ENCODE results near the gene TNXB. TPM values are rescaled to one million over a fixed set of nuclear protein-coding genes. Genes with fewer than 3 reads are reported as not detected.
A peak's percentile ranks its signal among the peaks of the same experiment; 100 is the strongest.

The TNXB gene, protein sequence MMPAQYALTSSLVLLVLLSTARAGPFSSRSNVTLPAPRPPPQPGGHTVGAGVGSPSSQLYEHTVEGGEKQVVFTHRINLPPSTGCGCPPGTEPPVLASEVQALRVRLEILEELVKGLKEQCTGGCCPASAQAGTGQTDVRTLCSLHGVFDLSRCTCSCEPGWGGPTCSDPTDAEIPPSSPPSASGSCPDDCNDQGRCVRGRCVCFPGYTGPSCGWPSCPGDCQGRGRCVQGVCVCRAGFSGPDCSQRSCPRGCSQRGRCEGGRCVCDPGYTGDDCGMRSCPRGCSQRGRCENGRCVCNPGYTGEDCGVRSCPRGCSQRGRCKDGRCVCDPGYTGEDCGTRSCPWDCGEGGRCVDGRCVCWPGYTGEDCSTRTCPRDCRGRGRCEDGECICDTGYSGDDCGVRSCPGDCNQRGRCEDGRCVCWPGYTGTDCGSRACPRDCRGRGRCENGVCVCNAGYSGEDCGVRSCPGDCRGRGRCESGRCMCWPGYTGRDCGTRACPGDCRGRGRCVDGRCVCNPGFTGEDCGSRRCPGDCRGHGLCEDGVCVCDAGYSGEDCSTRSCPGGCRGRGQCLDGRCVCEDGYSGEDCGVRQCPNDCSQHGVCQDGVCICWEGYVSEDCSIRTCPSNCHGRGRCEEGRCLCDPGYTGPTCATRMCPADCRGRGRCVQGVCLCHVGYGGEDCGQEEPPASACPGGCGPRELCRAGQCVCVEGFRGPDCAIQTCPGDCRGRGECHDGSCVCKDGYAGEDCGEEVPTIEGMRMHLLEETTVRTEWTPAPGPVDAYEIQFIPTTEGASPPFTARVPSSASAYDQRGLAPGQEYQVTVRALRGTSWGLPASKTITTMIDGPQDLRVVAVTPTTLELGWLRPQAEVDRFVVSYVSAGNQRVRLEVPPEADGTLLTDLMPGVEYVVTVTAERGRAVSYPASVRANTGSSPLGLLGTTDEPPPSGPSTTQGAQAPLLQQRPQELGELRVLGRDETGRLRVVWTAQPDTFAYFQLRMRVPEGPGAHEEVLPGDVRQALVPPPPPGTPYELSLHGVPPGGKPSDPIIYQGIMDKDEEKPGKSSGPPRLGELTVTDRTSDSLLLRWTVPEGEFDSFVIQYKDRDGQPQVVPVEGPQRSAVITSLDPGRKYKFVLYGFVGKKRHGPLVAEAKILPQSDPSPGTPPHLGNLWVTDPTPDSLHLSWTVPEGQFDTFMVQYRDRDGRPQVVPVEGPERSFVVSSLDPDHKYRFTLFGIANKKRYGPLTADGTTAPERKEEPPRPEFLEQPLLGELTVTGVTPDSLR (N-terminal part only)
- total RNA-seq (63.9 and 113 TPM in 2 replicates), polyA plus RNA-seq (8.1 and 13.0 TPM in 2 replicates), polyA minus RNA-seq (ENCODE audit: low replicate concordance) (82.4 and 99.8 TPM in 2 replicates)
- polyA plus RNA-seq (2012), result 32.3 and 46.1 TPM in 2 replicates

GRCh38 chr6:32109114-32109764, at the start of gene TNXB:
TSS of gene TNXB (minus strand) at chr6:32109338. CDS start at chr6:32098198, 11,140 bp downstream.
- H2AFZ ChIP-seq (ENCODE audit: low read length), result no peak within 1 kb of the TSS
- no peaks in the 10 kb centered on the region for H3K79me2 ChIP-seq (ENCODE audit: control insufficient read depth, insufficient read depth, low read length)
- peaks cover 7% of the 10 kb centered on the region for H3K27me3 ChIP-seq (ENCODE audit: control insufficient read depth, insufficient read depth, low read length)
- peaks cover 40% of the 10 kb centered on the region for H3K4me1 ChIP-seq (ENCODE audit: control insufficient read depth, extremely low read depth, insufficient read depth, low read length)
- peaks cover 2% of the 10 kb centered on the region for H3K36me3 ChIP-seq (ENCODE audit: control insufficient read depth, insufficient read depth, low read length)
- no peaks in the 10 kb centered on the region for H4K20me1 ChIP-seq (ENCODE audit: control insufficient read depth, extremely low read depth, insufficient read depth, low read length)
- peak within 1 kb of the TSS in 3 of 4 experiments; percentile 13 to 68 (median 56) for H3K4me3 ChIP-seq (replicated peaks in 1 of 4; ENCODE audit: control extremely low read depth in 1 of 4, insufficient read depth in 1 of 4, low read depth in 3 of 4, low read length in 4 of 4)
- H3K4me2 ChIP-seq (ENCODE audit: extremely low read depth, insufficient read depth, low read length), result peak within 1 kb of the TSS; percentile 91
- no peaks in the 10 kb centered on the region for H3K9me3 ChIP-seq (ENCODE audit: control insufficient read depth, insufficient read depth, low read depth, low read length)
- H3K9ac ChIP-seq (ENCODE audit: insufficient read depth, low read length), result peak within 1 kb of the TSS; percentile 51
- TF ChIP-seq EZH2 (IDR thresholded peaks at IDR 0.05; ENCODE audit: low read length, missing control alignments), result no peak
- TF ChIP-seq, protein P1, sequence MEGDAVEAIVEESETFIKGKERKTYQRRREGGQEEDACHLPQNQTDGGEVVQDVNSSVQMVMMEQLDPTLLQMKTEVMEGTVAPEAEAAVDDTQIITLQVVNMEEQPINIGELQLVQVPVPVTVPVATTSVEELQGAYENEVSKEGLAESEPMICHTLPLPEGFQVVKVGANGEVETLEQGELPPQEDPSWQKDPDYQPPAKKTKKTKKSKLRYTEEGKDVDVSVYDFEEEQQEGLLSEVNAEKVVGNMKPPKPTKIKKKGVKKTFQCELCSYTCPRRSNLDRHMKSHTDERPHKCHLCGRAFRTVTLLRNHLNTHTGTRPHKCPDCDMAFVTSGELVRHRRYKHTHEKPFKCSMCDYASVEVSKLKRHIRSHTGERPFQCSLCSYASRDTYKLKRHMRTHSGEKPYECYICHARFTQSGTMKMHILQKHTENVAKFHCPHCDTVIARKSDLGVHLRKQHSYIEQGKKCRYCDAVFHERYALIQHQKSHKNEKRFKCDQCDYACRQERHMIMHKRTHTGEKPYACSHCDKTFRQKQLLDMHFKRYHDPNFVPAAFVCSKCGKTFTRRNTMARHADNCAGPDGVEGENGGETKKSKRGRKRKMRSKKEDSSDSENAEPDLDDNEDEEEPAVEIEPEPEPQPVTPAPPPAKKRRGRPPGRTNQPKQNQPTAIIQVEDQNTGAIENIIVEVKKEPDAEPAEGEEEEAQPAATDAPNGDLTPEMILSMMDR (conservative IDR thresholded peaks at IDR 0.05 in 1 of 2, IDR thresholded peaks at IDR 0.05 in 1 of 2; ENCODE audit: low read depth in 1 of 2, low read length in 2 of 2), result no peak
- peak within 1 kb of the TSS; percentile 69 for H3K27ac ChIP-seq (ENCODE audit: insufficient read depth, low read length)
- DNase-seq (ENCODE audit: low read depth in 2 of 2), result no peak

GRCh38 chr6:32158052-32158451, 48.9 kb upstream of the TNXB start:
- Histone ChIP-seq H3K79me2 (ENCODE audit: control insufficient read depth, insufficient read depth, low read length) (peaks cover 15% of the 10 kb centered on the region), H3K4me3 (replicated peaks in 1 of 4; ENCODE audit: control extremely low read depth in 1 of 4, insufficient read depth in 1 of 4, low read depth in 3 of 4, low read length in 4 of 4) (no peak overlapping the region), H3K27me3 (ENCODE audit: control insufficient read depth, insufficient read depth, low read length) (no peaks in the 10 kb centered on the region), H4K20me1 (ENCODE audit: control insufficient read depth, extremely low read depth, insufficient read depth, low read length) (no peaks in the 10 kb centered on the region), H3K36me3 (ENCODE audit: control insufficient read depth, insufficient read depth, low read length) (peaks cover 7% of the 10 kb centered on the region), H3K27ac (ENCODE audit: insufficient read depth, low read length) (no peak overlapping the region), H3K9ac (ENCODE audit: insufficient read depth, low read length) (no peak overlapping the region), H3K4me1 (ENCODE audit: control insufficient read depth, extremely low read depth, insufficient read depth, low read length) (peaks cover 8% of the 10 kb centered on the region), H3K9me3 (ENCODE audit: control insufficient read depth, insufficient read depth, low read depth, low read length) (no peaks in the 10 kb centered on the region), H3K4me2 (ENCODE audit: extremely low read depth, insufficient read depth, low read length) (no peak overlapping the region), H2AFZ (ENCODE audit: low read length) (no peak overlapping the region)
- TF ChIP-seq, protein P1 (conservative IDR thresholded peaks at IDR 0.05 in 1 of 2, IDR thresholded peaks at IDR 0.05 in 1 of 2; ENCODE audit: low read depth in 1 of 2, low read length in 2 of 2), result no peak
- no peak for TF ChIP-seq EZH2 (IDR thresholded peaks at IDR 0.05; ENCODE audit: low read length, missing control alignments)
- no peak for DNase-seq (ENCODE audit: low read depth in 2 of 2)
